NOMO-1 (cell line): ENCODE results near the gene CFAP221.
A peak's percentile ranks its signal among the peaks of the same experiment; 100 is the strongest.
"Not testable (repeated sequence)": the region's sequence is repeated elsewhere in the genome, so short reads cannot be mapped to it uniquely, and the experiment has no call there.

Source experiments
- DNase-seq, 2 experiments: peaks; one replicate each; lab custom pipeline; 2025; ENCODE audit not compliant: unreplicated experiment in 2 of 2; lab: John Stamatoyannopoulos, UW

Gene CFAP221

DNA sequence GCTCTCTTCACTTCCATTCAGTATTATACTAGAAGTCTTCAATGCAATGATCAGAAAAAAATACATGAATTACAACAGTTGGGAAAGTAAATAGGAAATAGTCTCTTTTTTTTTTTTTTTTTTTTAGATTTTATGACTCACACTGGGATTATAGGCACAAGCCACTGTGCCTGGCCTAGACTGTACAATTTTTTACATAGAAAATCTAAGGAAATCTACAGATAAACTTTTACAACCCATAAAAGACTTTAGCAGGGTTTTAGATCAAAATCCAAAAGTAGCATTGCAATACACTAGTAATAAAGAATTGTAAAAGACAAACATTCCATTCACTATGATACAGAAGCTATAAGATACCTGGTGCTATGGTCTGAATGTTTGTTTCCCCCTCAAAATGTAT, 39.0 kb downstream of the CFAP221 start:
- DNase-seq, result no peak

DNA sequence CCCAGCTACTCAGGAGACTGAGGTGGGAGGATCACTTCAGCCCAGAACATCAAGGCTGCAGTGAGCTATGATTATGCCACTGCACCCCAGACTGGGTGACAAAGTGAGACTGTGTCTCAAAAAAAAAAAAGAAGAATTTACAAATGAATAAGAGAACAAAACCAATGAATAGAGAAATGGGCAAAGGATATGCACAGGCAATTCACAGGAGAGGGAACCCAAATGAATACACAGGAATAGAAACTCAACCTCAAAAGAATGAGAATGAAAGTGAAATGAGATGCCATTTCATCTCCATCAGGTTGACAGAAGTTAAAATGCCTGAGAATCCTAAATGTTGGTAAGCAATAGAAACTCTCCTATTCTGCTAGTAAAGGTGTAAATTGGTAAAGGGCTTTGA, 40.2 kb downstream of the CFAP221 start:
- DNase-seq, result no peak

DNA sequence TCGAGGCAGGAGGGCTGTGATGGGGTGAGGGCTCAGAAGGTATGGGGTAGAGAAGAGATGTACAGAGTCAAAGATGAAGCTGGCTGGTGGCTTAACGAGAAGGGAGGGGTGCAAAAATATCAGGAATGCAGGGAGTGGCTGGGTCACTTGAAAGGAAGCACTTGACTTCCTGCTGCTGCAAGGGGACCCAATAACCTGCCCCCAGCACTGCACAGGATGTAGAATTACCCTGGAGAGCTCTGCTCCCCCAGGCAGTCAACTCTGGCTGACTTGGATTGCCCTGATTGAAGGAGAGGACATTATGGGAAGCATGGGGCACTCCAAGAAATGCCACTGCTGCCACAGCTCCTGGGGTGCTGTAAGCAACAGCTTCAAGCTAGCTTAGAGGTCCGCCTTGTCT, 41.8 kb downstream of the CFAP221 start:
- DNase-seq, result no peak

DNA sequence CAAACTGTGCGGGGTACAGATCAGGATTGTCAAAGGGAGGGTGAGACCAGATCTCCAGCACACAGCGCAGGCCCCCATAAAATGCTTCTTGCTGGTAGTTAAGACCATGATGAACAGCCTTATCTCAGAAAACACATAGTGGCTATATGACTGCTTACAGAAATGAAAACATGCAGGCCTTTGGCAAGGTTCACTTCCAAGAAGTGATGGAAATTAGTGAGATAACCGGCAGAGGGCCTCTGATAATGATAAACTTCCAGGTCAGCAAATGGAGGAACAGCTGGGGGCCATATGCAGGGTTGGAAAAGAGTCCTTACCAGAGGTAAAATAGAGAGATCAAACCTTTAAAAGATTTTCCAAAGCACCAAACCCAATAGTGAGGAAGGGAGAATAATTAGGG, 46.6 kb downstream of the CFAP221 start:
- no peak for DNase-seq

DNA sequence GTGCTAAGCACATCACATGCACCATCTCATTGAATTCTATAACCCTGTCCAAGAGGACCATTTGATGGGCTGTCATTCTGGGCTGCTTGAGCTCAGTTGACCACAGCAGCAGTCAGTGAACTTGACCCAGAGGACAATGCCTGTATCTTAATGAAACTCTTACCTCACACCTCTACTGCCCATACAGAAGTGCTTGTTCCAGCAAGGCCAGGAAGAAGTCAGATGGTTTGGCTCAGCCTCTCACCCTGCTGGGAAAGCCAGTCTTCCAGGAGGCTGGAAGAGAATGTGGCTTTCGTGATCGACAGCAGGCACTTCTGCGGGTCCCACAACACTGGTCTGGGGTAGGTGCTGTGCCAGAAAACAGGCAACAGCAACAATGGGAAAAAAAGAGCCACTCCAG, 47.3 kb downstream of the CFAP221 start:
- DNase-seq, result no peak

DNA sequence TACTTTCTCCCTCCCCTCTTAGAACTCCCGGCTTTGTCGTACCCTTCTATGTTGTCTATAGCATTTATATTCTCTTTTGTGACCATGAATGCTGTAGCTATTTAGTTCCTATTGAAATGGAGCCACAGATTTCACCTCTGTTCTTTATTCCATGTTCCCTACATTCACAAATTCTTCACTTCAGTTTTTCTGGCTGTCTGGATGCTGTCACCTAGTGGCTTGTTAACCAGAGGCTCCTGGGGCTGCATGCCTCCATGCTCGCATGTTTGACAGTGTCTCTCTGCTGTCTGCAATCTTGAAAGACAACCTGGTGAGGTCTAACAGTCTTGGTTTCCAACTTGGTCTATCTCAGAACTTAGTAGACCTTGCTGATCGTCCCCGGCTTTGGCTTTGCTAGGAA, 48.2 kb downstream of the CFAP221 start:
- DNase-seq, result no peak

DNA sequence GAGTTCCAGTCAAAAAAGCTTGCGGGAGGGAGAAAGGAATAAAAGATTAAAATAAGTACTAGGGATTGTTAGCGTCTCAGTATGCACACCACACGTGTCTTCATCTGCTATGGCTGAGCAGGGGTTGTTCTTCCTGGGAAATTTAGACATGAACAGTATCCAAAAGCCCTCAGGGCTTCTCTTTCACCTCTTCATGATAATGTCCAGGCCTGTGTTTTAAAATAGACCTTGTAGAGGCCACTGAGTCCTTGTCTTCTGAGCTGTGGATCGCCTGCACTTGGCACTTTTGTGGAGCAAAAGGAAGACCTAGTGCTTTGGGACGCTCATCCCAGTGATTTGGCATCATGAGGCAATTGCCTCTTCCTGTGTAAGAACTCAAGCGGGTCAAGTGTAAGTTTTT, 52.4 kb downstream of the CFAP221 start:
- no peak for DNase-seq

DNA sequence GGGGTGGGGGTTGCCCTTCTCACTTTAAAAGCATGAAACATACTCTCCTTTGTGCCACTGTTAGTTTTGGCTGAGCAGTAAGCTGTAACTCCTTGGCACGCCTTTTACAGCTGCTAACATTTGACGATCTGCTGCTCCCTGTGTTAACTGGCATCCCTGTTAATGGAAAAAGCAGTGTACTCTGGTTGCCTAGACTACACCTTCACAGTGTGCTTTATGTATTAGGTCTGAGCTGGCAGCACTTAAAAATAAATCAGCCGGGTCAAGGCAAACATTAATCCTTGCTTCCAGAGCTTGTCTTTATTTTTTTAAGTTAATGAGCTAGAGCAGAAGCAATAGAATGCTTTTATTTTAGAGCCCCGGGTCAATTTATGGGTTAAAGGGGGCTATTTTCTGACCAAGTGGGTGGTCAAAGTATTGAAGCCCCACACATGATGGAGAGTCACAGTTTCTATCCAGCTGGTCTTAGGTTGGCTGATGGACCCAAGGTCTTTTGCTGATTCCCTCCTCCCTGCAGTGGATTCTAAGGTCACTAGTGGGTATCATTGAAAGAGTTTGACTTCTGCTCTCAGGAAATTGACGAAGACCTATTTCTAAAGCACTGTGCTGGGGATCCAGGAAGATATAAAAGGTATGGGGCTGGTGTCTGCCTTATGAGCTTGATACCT, 54.5 kb downstream of the CFAP221 start:
- DNase-seq, result no peak

DNA sequence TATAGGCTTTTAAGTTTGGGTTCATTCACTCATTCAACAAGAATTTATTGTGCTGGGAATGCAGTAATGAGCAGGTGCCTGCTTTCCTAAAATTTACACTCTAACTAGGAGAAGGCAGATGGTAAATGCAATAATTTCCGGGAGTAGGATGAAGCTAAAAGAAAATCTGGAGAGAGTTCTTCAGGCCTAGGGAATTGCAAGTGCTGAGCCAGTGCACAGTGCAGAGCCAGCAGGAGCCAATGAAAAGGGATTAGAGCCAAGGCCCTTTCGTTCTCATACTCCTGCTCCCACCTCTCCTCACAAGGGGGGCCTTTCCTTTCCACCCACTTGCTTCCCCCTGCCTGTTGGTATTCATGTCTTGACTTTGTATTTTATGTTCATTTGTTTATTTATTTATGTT, 55.1 kb downstream of the CFAP221 start:
- DNase-seq, result no peak

DNA sequence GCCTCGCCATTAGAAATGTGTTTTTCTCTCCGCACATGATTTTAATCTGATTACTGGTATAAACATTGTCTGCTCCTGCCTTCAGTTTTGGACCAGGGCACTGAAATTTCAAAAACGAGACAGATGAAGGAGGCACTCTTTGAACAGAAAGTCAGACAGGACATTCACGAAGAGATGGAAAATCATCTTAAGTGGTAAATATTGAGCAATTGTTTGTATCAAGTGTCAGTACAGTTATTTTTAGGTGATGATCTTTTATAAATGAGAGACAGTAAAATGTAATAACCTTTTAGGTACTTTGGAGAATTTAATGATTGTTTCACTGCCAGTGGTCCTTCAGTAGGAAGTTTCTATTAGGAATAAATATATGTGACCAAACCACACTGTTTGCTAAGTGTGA, 60.8 kb downstream of the CFAP221 start:
- no peak for DNase-seq

DNA sequence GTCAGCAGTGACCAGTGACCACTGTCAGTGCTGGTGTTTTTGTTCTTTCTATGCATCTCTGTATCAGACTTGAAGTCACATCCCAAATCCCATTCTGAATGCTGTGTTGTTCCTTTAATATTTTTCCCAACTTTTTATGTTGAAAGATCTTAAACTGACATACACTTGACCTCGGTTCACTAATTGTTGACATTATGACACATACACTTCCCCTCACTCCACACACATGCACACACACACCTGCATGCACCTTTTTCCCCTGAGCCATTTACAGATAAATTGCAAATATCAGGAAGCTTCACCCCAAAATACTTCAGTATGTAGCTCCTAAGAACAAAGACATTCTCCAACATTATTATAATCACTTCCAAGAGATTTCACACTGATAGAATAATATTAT, 62.4 kb downstream of the CFAP221 start:
- DNase-seq, result no peak

DNA sequence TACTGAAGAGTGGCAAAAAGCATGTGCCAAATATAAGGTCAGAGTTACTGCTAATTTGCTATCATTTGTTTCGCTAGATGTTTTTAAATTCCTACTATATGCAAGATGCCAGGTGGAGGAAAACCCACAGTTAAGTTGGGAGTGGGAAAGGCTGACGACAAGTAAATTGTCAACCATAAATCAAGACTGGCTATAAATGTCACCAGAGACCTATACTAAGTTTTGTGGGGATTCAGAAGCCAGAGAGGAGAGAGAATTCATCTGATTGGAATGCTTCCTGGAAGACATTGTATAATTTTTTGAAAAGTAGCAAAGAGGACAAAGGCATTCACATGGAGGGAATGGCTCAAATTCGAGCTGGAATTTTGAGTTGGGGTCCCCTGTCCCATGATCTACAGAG, 64.3 kb downstream of the CFAP221 start:
- DNase-seq, result no peak

DNA sequence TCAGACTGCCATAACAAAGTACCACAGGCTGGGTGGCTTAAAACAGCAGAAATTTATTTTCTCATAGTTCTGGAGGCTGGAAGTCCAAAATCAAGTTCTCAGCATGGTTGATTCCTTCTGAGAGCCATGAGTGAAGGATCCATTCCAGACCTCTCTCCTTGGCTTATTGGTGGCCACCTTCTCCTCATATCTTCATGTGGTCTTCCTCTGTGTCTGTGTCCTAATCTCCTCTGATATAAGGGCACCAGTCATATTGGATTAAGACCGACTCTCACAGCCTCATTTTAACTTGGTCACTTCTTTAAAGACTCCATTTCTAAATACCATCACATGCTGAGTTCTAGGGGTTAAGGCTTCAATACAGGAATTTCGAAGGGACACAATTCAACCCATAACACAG, 65.1 kb downstream of the CFAP221 start:
- no peak for DNase-seq

DNA sequence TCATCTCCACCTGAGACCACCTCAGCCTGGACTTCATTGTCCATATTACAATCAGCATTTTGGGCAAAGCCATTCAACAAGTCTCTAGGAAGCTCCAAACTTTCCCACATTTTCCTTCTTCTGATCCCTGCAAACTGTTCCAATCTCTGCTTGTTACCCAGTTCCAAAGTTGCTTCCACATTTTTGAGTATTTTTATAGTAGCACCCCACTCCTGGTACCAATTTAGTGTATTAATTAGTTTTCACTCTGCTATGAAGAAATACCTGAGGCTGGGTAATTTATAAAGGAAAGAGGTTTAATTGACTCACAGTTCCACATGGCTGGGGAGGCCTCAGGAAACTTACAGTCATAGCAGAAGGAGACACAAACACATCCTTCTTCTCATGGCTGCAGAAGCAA, 69.9 kb downstream of the CFAP221 start:
- not testable (repeated sequence) for DNase-seq

DNA sequence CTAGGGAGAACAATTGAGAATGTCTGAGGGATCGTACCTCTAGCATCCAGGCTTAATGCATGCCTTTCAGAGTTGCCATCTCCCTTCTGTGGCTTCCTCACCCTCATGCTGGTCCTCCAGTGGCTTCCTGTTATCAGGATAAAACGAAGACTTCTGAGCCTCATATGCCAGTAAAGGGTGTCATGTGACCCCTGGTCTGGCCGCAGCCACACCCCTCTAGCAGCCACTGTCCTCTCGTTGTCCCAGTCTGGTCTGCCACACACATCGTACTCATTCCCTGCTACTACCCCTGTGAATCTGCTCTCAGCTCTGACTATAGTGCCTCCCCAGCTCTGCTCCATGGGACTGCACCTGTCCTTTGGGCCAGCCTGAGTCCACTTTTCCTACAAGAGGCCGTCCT, 72.2 kb downstream of the CFAP221 start:
- no peak for DNase-seq

DNA sequence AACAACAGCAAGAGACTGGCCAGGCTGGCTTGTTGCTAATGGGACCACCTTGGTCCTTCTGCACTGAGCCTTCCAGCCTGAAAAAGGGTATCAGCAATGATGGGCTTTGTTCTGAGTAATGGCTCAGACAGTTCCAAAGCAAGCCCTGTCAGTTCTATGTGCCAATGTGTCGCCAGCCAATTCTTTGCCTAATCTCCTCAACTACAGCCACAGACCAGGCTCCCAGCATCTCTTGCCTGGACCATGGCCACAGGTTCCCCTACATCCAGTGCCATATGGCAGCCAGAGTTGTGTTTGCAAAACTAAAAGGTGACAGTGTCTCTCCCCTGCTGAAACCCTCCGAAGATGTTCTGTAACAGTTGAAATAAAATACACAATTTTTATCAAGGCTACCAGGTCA, 73.2 kb downstream of the CFAP221 start:
- DNase-seq, result no peak

DNA sequence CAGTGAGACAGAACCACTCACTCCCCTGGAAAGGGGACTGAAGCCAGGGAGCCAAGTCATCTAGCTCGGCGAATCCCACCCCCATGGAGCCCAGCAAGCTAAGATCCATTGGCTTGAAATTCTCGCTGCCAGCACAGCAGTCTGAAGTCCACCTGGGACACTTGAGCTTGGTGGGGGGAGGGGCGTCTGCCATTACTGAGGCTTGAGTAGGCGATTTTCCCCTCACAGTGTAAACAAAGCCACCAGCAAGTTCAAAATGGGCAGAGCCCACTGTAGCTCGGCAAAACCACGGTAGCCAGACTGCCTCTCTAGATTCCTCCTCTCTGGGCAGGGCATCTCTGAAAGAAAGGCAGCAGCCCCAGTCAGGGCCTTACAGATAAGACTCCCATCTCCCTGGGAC, 74.5 kb downstream of the CFAP221 start:
- DNase-seq, result not testable (repeated sequence)

DNA sequence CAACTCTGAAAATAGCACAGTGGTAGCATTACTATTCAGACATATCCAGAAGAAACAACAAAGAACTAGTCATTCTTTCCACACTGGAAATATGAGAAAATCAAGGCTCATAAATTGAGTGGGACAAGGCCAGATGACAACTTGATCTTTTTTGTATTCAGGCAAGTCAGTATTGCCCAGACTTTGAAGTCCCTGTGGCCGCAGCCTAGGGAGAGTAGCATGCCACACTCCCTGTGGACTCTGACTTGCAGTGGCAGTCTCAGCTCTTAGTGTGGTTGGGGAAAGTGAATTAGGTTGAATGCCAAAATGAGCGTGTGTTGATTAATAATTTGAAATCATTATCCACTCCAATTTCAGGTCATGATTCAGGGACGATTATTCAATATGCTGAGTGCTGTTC, 81.0 kb downstream of the CFAP221 start:
- no peak for DNase-seq

DNA sequence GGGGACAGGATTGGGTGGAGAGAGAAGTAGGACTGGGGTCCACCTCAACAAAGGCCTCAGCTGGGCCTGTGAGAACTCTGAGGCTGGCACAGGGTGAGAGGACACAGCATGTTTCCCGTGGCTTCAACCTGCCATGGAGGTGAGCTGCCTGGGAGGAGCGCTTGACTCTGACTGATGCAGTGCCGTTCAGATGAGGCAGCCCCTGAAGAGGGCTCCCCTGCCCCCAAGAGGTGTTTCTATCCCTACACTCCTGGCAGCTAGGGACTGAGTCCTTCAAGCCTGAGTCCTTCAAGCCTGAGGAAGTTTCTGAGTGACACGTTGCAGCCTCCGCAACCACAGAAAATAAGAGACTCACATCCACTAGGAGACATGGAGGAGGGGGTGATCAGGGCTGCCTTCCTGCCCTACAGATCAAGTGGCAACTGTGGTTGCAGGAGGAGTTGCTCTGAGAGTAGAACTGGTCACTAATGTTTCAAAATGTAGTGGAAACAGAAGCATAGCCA, 85.1 kb downstream of the CFAP221 start:
- DNase-seq, result no peak

DNA sequence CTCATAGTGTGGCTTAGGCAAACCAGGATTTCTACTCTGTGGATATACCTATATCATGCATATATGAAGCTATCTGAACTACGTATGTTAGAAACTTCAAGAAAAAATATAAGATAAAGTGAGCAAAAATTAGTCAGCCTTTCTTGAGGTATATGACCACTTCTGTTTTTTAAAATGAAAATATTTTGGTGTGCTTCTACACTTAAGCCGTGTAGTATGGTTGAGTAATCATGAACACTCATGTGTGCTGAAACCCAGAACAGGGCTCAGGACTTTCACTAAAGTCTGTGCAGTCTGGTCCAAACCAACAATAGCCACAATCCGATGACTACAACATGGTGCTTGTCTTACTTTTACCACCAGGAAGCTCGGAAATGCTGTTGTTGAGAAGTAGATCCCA, 85.9 kb downstream of the CFAP221 start:
- peak; percentile 19 to 59 for DNase-seq

DNA sequence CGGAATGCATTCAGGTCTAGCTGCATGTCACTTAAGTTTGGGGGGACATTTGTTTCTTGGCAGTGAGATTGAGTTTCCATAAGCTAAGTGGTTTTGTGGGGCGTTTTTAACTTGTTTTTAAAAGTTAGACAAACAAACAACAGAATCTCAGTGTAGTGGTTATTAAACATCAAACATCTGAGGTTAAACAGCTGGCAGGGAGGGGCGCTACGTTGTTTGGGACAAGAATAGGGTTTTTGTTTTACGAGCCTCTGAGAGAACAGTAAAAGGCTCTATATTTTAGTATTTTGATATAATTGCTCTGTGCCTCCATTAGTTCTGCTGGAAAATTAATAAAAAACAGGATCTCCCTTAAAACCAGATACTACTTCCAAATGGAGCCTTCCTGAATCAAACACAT, 93.1 kb downstream of the CFAP221 start:
- no peak for DNase-seq

DNA sequence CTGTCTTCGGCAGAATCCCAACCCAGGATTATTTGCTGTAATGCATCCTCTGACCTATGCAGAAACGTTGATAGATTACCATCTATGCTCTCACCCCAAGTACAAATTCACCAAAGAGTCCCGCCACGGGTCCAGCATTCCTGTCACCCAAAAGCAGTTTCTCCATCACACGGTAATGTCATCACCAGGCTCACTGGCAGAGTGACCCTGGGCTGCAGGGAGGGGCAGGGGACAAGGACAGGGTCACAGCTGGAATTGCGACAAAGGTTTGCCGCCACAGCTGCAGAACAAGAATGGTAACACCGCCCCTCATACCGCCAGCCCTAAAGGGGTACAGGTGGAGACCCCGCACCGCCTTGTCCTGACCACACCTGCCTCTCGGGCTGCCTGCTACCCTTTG, 94.0 kb downstream of the CFAP221 start:
- DNase-seq, result no peak
